IMR-90 (cell line): ENCODE measurements around the gene TSPAN14. TPM values are rescaled to one million over a fixed set of nuclear protein-coding genes. Genes with fewer than 3 reads are reported as not detected.

Source experiments
- ATAC-seq: fragments of 200-7000 bp; cut with Tn5 transposase; 2 replicates; pipeline ENCODE4 v1.9.1; 2020; ENCODE audit warnings: low read depth, mild to moderate bottlenecking, moderate library complexity
- BruUV-seq: library from RNA; stranded (reverse); fragments of 400-500 nt; replicated peaks from 2 replicates; lab custom pipeline; 2021; lab: Mats Ljungman, UMichigan
- CTCF ChIA-PET: fragments of 300-600 bp; formaldehyde crosslinking; extraction: SDS; loops from one replicate; lab custom pipeline; 2021; ENCODE audit warnings: antibody characterized with exemption; lab: Yijun Ruan, JAX
- POLR2A ChIA-PET: fragments of 300-600 bp; sonication (Branson Sonifier 250); formaldehyde crosslinking; loops from one replicate; lab custom pipeline; 2022; ENCODE audit warnings: antibody characterized with exemption; ENCODE audit not compliant: unreplicated experiment; lab: Charles Lee
- DNase-seq: peaks from one replicate; pipeline ENCODE4 v3.0.0; 2013
- H2AFZ ChIP-seq: replicated peaks from 2 replicates; pipeline ENCODE3; 2013; ENCODE audit warnings: low read length, mild to moderate bottlenecking; ENCODE audit not compliant: poor library complexity
- H2AK5ac ChIP-seq: 2 replicates; pipeline ENCODE4 v1.6.1; 2013; ENCODE audit warnings: low read depth, low read length, inconsistent platforms
- H2AK9ac ChIP-seq: replicated peaks from 2 replicates; pipeline ENCODE3; 2013; ENCODE audit warnings: mild to moderate bottlenecking, low read depth, low read length, moderate library complexity; ENCODE audit not compliant: poor library complexity
- H2BK120ac ChIP-seq: 2 replicates; pipeline ENCODE4 v1.6.1; 2013; ENCODE audit warnings: low read depth, low read length, inconsistent platforms
- H2BK15ac ChIP-seq: 3 replicates; pipeline ENCODE4 v1.6.1; 2013; ENCODE audit warnings: low read depth, low read length, inconsistent platforms
- H2BK20ac ChIP-seq: 2 replicates; pipeline ENCODE4 v1.6.1; 2013; ENCODE audit warnings: low read depth, mild to moderate bottlenecking, inconsistent platforms, low read length, moderate library complexity
- H2BK5ac ChIP-seq: 2 replicates; pipeline ENCODE4 v1.6.1; 2013; ENCODE audit warnings: mild to moderate bottlenecking, low read depth, low read length, inconsistent platforms; ENCODE audit not compliant: poor library complexity, severe bottlenecking
- H3K14ac ChIP-seq: replicated peaks from 2 replicates; pipeline ENCODE4 v1.6.1; 2013; ENCODE audit warnings: low read depth, low read length, inconsistent platforms
- H3K18ac ChIP-seq: 2 replicates; pipeline ENCODE4 v1.6.1; 2013; ENCODE audit warnings: low read depth, low read length, control low read depth
- H3K23ac ChIP-seq: 2 replicates; pipeline ENCODE4 v1.6.1; 2013; ENCODE audit warnings: low read depth, low read length, inconsistent platforms
- H3K27ac ChIP-seq: 2 replicates; pipeline ENCODE4 v1.5.1; 2013; ENCODE audit warnings: mild to moderate bottlenecking, control low read depth, low read length; ENCODE audit not compliant: insufficient read depth
- H3K27me3 ChIP-seq: 2 replicates; pipeline ENCODE4 v1.6.1; 2013; ENCODE audit warnings: low read length; ENCODE audit not compliant: control insufficient read depth, insufficient read depth
- H3K36me3 ChIP-seq: 2 replicates; pipeline ENCODE4 v1.6.1; 2013; ENCODE audit warnings: low read length, mixed read lengths; ENCODE audit not compliant: control insufficient read depth, insufficient read depth
- H3K4ac ChIP-seq: 2 replicates; pipeline ENCODE4 v1.6.1; 2013; ENCODE audit warnings: low read depth, low read length, inconsistent platforms
- H3K4me1 ChIP-seq: 2 replicates; pipeline ENCODE4 v1.6.1; 2013; ENCODE audit warnings: low read length, mixed read lengths; ENCODE audit not compliant: control insufficient read depth, insufficient read depth
- H3K4me2 ChIP-seq: 2 replicates; pipeline ENCODE4 v1.6.1; 2013; ENCODE audit warnings: low read depth, mild to moderate bottlenecking, control low read depth, low read length, moderate library complexity
- H3K4me3 ChIP-seq: 2 replicates; pipeline ENCODE4 v1.5.1; 2013; ENCODE audit warnings: low read depth, mild to moderate bottlenecking, control low read depth, low read length, moderate library complexity; ENCODE audit not compliant: insufficient read depth
- H3K56ac ChIP-seq: 2 replicates; pipeline ENCODE4 v1.6.1; 2013; ENCODE audit warnings: low read length, inconsistent platforms; ENCODE audit not compliant: insufficient read depth; ENCODE audit errors: extremely low read depth
- H3K79me1 ChIP-seq, 2 experiments: 2 replicates each; pipeline ENCODE4 v1.6.1; 2013; ENCODE audit warnings: low read length in 2 of 2, inconsistent platforms in 1 of 2, low read depth in 1 of 2
- H3K9ac ChIP-seq: 2 replicates; pipeline ENCODE4 v1.6.1; 2013; ENCODE audit warnings: low read depth, low read length, control low read depth
- H3K9me1 ChIP-seq: 2 replicates; pipeline ENCODE4 v1.6.1; 2013; ENCODE audit warnings: low read length, inconsistent platforms; ENCODE audit not compliant: insufficient read depth
- H3K9me3 ChIP-seq: 2 replicates; pipeline ENCODE4 v1.6.1; 2013; ENCODE audit warnings: low read length; ENCODE audit not compliant: control insufficient read depth, insufficient read depth
- H4K20me1 ChIP-seq: 2 replicates; pipeline ENCODE4 v1.6.1; 2013; ENCODE audit warnings: low read length, inconsistent platforms; ENCODE audit not compliant: insufficient read depth
- H4K5ac ChIP-seq: 2 replicates; pipeline ENCODE4 v1.6.1; 2013; ENCODE audit warnings: mild to moderate bottlenecking, low read depth, low read length, control low read depth
- H4K8ac ChIP-seq, 2 experiments: 2 replicates each; pipeline ENCODE4 v1.6.1; 2013; ENCODE audit warnings: low read depth in 2 of 2, low read length in 2 of 2, control low read depth in 1 of 2, inconsistent platforms in 1 of 2
- H4K91ac ChIP-seq: 2 replicates; pipeline ENCODE4 v1.6.1; 2013; ENCODE audit warnings: low read depth, low read length, inconsistent platforms; ENCODE audit not compliant: insufficient read depth
- FOS ChIP-seq: fragments of 150-350 bp; IDR thresholded peaks from 2 replicates; pipeline ENCODE4 v1.6.1; 2016; ENCODE audit warnings: low read depth, low read length
- MAFK ChIP-seq: IDR thresholded peaks from 2 replicates; pipeline ENCODE4 v1.6.1; 2012; ENCODE audit warnings: low read depth, low read length, improper control_type of control experiment
- WGBS, 2 experiments: methylation state at CpG; one replicate each; pipeline versions ENCODE4 v1.1.5 to v1.1.7; 2013; ENCODE audit warnings: missing lambda C conversion rate in 2 of 2; ENCODE audit not compliant: insufficient read length in 1 of 2; ENCODE audit errors: extremely low coverage in 2 of 2; 5-methylcytosine and 5-hydroxymethylcytosine counted together
- dilution Hi-C: fragments of 300-500 bp; cut with HindIII; formaldehyde crosslinking; loops from one replicate; pipeline ENCODE4 v1.14.3; 2018; ENCODE audit warnings: low sequenced_read_pairs; ENCODE audit not compliant: unreplicated experiment
- in situ Hi-C: fragments of 300-500 bp; cut with MboI; formaldehyde crosslinking; loops from 3 replicates; pipeline ENCODE4 v1.14.3; 2019; ENCODE audit warnings: low sequenced_read_pairs, inconsistent platforms, mixed read lengths
- intact Hi-C: fragments of 100-400 bp; cut with micrococcal nuclease; formaldehyde crosslinking; loops from 2 replicates; pipeline ENCODE4 v1.10.0; 2022
- polyA plus RNA-seq, 3 experiments: library from polyadenylated mRNA; depleted of rRNA; stranded (reverse); fragments of >200 nt; gene quantifications; 2 replicates each; pipeline ENCODE4 v1.2.3, GENCODE V29; 2012; ENCODE audit warnings: low replicate concordance in 1 of 3
- total RNA-seq: library from RNA; depleted of rRNA; stranded (reverse); fragments of >200 nt; gene quantifications from 2 replicates; pipeline ENCODE4 v1.2.3, GENCODE V29; 2012

The TSPAN14 gene
- total and polyA plus RNA-seq, 2 of the 4 experiments (the other 2 are of a cell fraction): 18.5 to 43.0 TPM

GRCh38 chr10:80529604-80530003 lies 75.5 kb downstream of the TSPAN14 start:
- no peak overlapping the region for H2AK5ac ChIP-seq
- no peak overlapping the region for H3K56ac ChIP-seq
- no peaks in the 10 kb centered on the region for H3K4me1 ChIP-seq
- no peak overlapping the region for H4K5ac ChIP-seq
- BruUV-seq: no TSS peak
- no peak overlapping the region for H3K27ac ChIP-seq
- no peak overlapping the region for H2BK15ac ChIP-seq
- no peak overlapping the region for H2BK20ac ChIP-seq
- no peak overlapping the region for H4K8ac ChIP-seq
- H3K36me3 ChIP-seq: no peaks in the 10 kb centered on the region
- in situ Hi-C loops (no loop called here), intact Hi-C loops (no loop called here), dilution Hi-C loops (no loop called here)
- no peak overlapping the region for H3K23ac ChIP-seq
- no peak overlapping the region for H3K4ac ChIP-seq
- H3K4me3 ChIP-seq: no peak overlapping the region
- no peak overlapping the region for H3K9ac ChIP-seq
- no peaks in the 10 kb centered on the region for H3K79me1 ChIP-seq
- ChIA-PET CTCF (no interaction called here), POLR2A (no interaction called here)
- no peak overlapping the region for H3K4me2 ChIP-seq
- H3K9me1 ChIP-seq: no peaks in the 10 kb centered on the region
- DNase-seq (peak; percentile 22), ATAC-seq (peak; percentile 68)
- no peaks in the 10 kb centered on the region for H3K27me3 ChIP-seq
- no peak overlapping the region for H3K14ac ChIP-seq
- peak overlapping the region; percentile 42 for H2AK9ac ChIP-seq
- no peak overlapping the region for H4K91ac ChIP-seq
- TF ChIP-seq MAFK: no peak
- no peak for TF ChIP-seq FOS
- peak overlapping the region; percentile 34 for H2AFZ ChIP-seq
- no peaks in the 10 kb centered on the region for H3K9me3 ChIP-seq
- H4K20me1 ChIP-seq: no peaks in the 10 kb centered on the region
- no peak overlapping the region for H3K18ac ChIP-seq
- H2BK5ac ChIP-seq: no peak overlapping the region
- 86% methylated on average over 8 of the region's 12 CpGs; no CpG with 5 or more reads in 1 of the 2 experiments for WGBS, 2 experiments
- no peak overlapping the region for H2BK120ac ChIP-seq
